K562 (cell line): ENCODE measurements around the gene DGKA. TPM values are rescaled to one million over a fixed set of nuclear protein-coding genes. Genes with fewer than 3 reads are reported as not detected.

Source experiments
- ATAC-seq: fragments of 200-7000 bp; cut with Tn5 transposase; 3 replicates; pipeline ENCODE4 v1.9.1; 2020; ENCODE audit warnings: moderate library complexity
- BruUV-seq: library from RNA; stranded (reverse); fragments of 400-500 nt; replicated peaks from 2 replicates; lab custom pipeline; 2021; lab: Mats Ljungman, UMichigan
- CTCF ChIA-PET: fragments of 300-600 bp; formaldehyde crosslinking; extraction: SDS; loops from one replicate; lab custom pipeline; 2021; ENCODE audit warnings: low intra/inter-chr PET ratio; lab: Yijun Ruan, JAX
- POLR2A ChIA-PET: fragments of 300-600, 350-650 bp; sonication (Branson Sonifier 250); formaldehyde crosslinking; extraction: SDS; loops from one replicate; lab custom pipeline; 2021; ENCODE audit warnings: antibody characterized with exemption, inconsistent platforms; lab: Yijun Ruan, JAX
- DNase-seq, 4 experiments: peaks; one replicate each; pipeline versions ENCODE4 v3.0.0 to v3.0.0-alpha.2; 2011 to 2018; ENCODE audit warnings: low spot score in 3 of 4, mixed read lengths in 3 of 4; ENCODE audit errors: extremely low read depth in 1 of 4
- FAIRE-seq: peaks from 2 replicates; lab custom pipeline; 2011; peaks lifted over from hg19 to GRCh38; lab: Jason Lieb, UNC
- H2AFZ ChIP-seq: 2 replicates; pipeline ENCODE4 v1.6.0; 2011; ENCODE audit warnings: low read depth, low read length, control low read depth, inconsistent platforms
- H3K27ac ChIP-seq: fragments of 200-600 bp; 3 replicates; pipeline ENCODE4 v1.8.0; 2011; ENCODE audit warnings: low read depth, mild to moderate bottlenecking, control low read depth, inconsistent platforms, low read length, moderate library complexity, mixed read lengths; ENCODE audit errors: extremely low read depth
- H3K27me3 ChIP-seq, 2 experiments: fragments of 300-600 bp in 1 of 2; 2 replicates in 1 of 2; 3 replicates in 1 of 2; pipeline versions ENCODE4 v1.6.0 to v1.8.0; 2011; ENCODE audit warnings: inconsistent platforms in 2 of 2, low read length in 2 of 2, mild to moderate bottlenecking in 1 of 2, mixed read lengths in 1 of 2, moderate library complexity in 1 of 2; ENCODE audit not compliant: control insufficient read depth in 2 of 2, insufficient read depth in 2 of 2
- H3K36me3 ChIP-seq: fragments of 300-600 bp; 3 replicates; pipeline ENCODE4 v1.8.0; 2011; ENCODE audit warnings: mild to moderate bottlenecking, low read length, inconsistent platforms; ENCODE audit not compliant: control insufficient read depth, insufficient read depth
- H3K4me1 ChIP-seq, 2 experiments: fragments of 200-600 bp in 1 of 2; replicated peaks in 1 of 2; 2 replicates in 1 of 2; 3 replicates in 1 of 2; pipeline versions ENCODE4 v1.5.1 to v1.8.0; 2011; ENCODE audit warnings: inconsistent platforms in 2 of 2, low read length in 2 of 2, mild to moderate bottlenecking in 1 of 2, mixed read lengths in 1 of 2, moderate library complexity in 1 of 2; ENCODE audit not compliant: control insufficient read depth in 2 of 2, insufficient read depth in 2 of 2
- H3K4me2 ChIP-seq: 2 replicates; pipeline ENCODE4 v1.6.1; 2011; ENCODE audit warnings: low read length, control low read depth, inconsistent platforms, mixed read lengths; ENCODE audit not compliant: insufficient read depth
- H3K4me3 ChIP-seq: fragments of 200-600 bp; sonication (generic), shearing (Covaris generic); 2 replicates; pipeline ENCODE4 v1.5.1; 2016; ENCODE audit warnings: control low read depth, inconsistent platforms
- H3K79me2 ChIP-seq: fragments of 200-600 bp; 3 replicates; pipeline ENCODE4 v1.8.0; 2011; ENCODE audit warnings: low read length, inconsistent platforms; ENCODE audit not compliant: control insufficient read depth, insufficient read depth
- H3K9ac ChIP-seq, 2 experiments: 2 replicates each; pipeline versions ENCODE4 v1.6.0 to v1.6.1; 2011; ENCODE audit warnings: low read depth in 2 of 2, low read length in 2 of 2, control low read depth in 1 of 2, inconsistent platforms in 1 of 2, mild to moderate bottlenecking in 1 of 2, mixed read lengths in 1 of 2; ENCODE audit not compliant: insufficient read depth in 1 of 2
- H3K9me1 ChIP-seq: one replicate; pipeline ENCODE4 v1.6.0; 2011; ENCODE audit warnings: inconsistent platforms, mild to moderate bottlenecking, low read length, moderate library complexity; ENCODE audit not compliant: control insufficient read depth, insufficient read depth
- H3K9me3 ChIP-seq: replicated peaks from 2 replicates; pipeline ENCODE4 v1.5.1; 2011; ENCODE audit warnings: low read depth, low read length, inconsistent platforms; ENCODE audit not compliant: control insufficient read depth, insufficient read depth
- H4K20me1 ChIP-seq: replicated peaks from 2 replicates; pipeline ENCODE4 v1.6.1; 2011; ENCODE audit warnings: low read length, inconsistent platforms, mixed read lengths; ENCODE audit not compliant: control insufficient read depth, insufficient read depth
- BCLAF1 ChIP-seq, 2 experiments: fragments of 450-650 bp in 1 of 2; IDR thresholded peaks; 2 replicates each; pipeline ENCODE4 v1.6.1; 2011 to 2017; ENCODE audit warnings: low read depth in 2 of 2, antibody characterized with exemption in 1 of 2, borderline replicate concordance in 1 of 2, low read length in 1 of 2, mild to moderate bottlenecking in 1 of 2, mixed read lengths in 1 of 2; ENCODE audit not compliant: control insufficient read depth in 1 of 2
- ELF4 ChIP-seq: fragments of 450-650 bp; formaldehyde crosslinking; IDR thresholded peaks from 2 replicates; pipeline ENCODE4 v1.4.0; 2022; ENCODE audit warnings: missing genetic modification characterization
- FOXK2 ChIP-seq, 2 experiments: fragments of 450-650 bp; IDR thresholded peaks in 1 of 2; conservative IDR thresholded peaks in 1 of 2; 2 replicates each; pipeline ENCODE4 v1.6.1; 2016; ENCODE audit warnings: low read depth in 2 of 2, mild to moderate bottlenecking in 1 of 2
- GTF2B ChIP-seq: IDR thresholded peaks from 2 replicates; pipeline ENCODE4 v1.6.1; 2011; ENCODE audit not compliant: insufficient read length; ENCODE audit errors: extremely low read depth
- HIVEP1 ChIP-seq: fragments of 250-450 bp; sonication (Bioruptor Pico); IDR thresholded peaks from 2 replicates; pipeline ENCODE4 v1.4.0; 2020; ENCODE audit warnings: mild to moderate bottlenecking
- TBP ChIP-seq: optimal IDR thresholded peaks from 2 replicates; pipeline ENCODE3; 2011; ENCODE audit warnings: low read depth, low read length, improper control_type of control experiment
- ZKSCAN1 ChIP-seq: fragments of 150-350 bp; IDR thresholded peaks from 2 replicates; pipeline ENCODE4 v1.6.1; 2016; ENCODE audit warnings: low read depth, low read length
- ZNF239 ChIP-seq: fragments of 250-450 bp; sonication (Bioruptor Pico); IDR thresholded peaks from 2 replicates; pipeline ENCODE4 v1.4.0; 2020; ENCODE audit warnings: mild to moderate bottlenecking
- ZNF717 ChIP-seq: fragments of 250-450 bp; sonication (Bioruptor Pico); IDR thresholded peaks from 2 replicates; pipeline ENCODE4 v1.5.0; 2021
- ZNF77 ChIP-seq: fragments of 250-450 bp; sonication (Bioruptor Pico); IDR thresholded peaks from 2 replicates; pipeline ENCODE4 v1.5.0; 2020
- WGBS: fragments of 100-300 bp; shearing (Covaris generic); methylation state at CpG from one replicate; pipeline ENCODE4 v1.1.6; 2016; ENCODE audit warnings: low coverage, mixed read lengths; ENCODE audit not compliant: insufficient coverage; ENCODE audit errors: missing lambda C conversion rate; 5-methylcytosine and 5-hydroxymethylcytosine counted together
- in situ Hi-C: fragments of 300-500 bp; cut with MboI; formaldehyde crosslinking; loops from 4 replicates; pipeline ENCODE4 v1.15.0; 2018; ENCODE audit warnings: inconsistent platforms, mixed read lengths
- intact Hi-C: fragments of 100-400 bp; cut with micrococcal nuclease; formaldehyde crosslinking; loops from 2 replicates; pipeline ENCODE4 v1.14.2; 2022
- polyA plus RNA-seq, 8 experiments: library from polyadenylated mRNA; depleted of rRNA in 4 of 8; stranded (reverse) in 5 of 8; unstranded in 3 of 8; fragments of >200 nt; fragmentation: Nextera tagmentation in 2 of 8; fragmentation: Illumina TruSeq in 1 of 8; extraction: Ambion mirVana in 2 of 8; extraction: Trizol in 1 of 8; gene quantifications; 2 replicates each; pipeline versions ENCODE4 v1.2.1 to v1.2.3, GENCODE V29; 2011 to 2014; ENCODE audit warnings: inconsistent platforms in 1 of 8, missing spikeins in 1 of 8
- total RNA-seq, 7 experiments: library from RNA; depleted of rRNA in 6 of 7; stranded (reverse); fragments of >200 nt in 6 of 7; fragmentation: Illumina TruSeq in 2 of 7; extraction: Trizol in 2 of 7; gene quantifications; 2 replicates each; pipeline versions ENCODE4 v1.2.1 to v1.2.3, GENCODE V29; 2011 to 2021; ENCODE audit warnings: low replicate concordance in 1 of 7

Gene DGKA
- total and polyA plus RNA-seq, 9 of the 15 experiments (the other 6 are each of a cell fraction or from before 2014, with no cell fraction given): 3.4 to 12.4 (median 6.2) TPM

- Histone ChIP-seq H3K4me2 (no peak overlapping the region), H3K9ac (no peak overlapping the region; a peak in 1 of 4 replicates), H3K4me1 (peaks cover 5 to 12% of the 10 kb centered on the region in 2 experiments; a peak in 4 of 5 replicates), H3K9me1 (no peaks in the 10 kb centered on the region), H4K20me1 (no peaks in the 10 kb centered on the region), H2AFZ (peak overlapping the region; percentile 87; the same call in 1 of the 2 replicates), H3K4me3 (no peak overlapping the region), H3K27ac (no peak overlapping the region), H3K79me2 (peaks cover 23% of the 10 kb centered on the region), H3K9me3 (no peaks in the 10 kb centered on the region), H3K36me3 (peaks cover 24% of the 10 kb centered on the region; the same call in 2 of the 3 replicates), H3K27me3 (no peaks in the 10 kb centered on the region)
- DNase-seq: no peak
- 36% methylated on average over 3 of the region's 5 CpGs for WGBS
- intact Hi-C loops: no loop called here
- ChIA-PET POLR2A (no interaction called here), CTCF (no interaction called here)
- FAIRE-seq: no peak
- ATAC-seq: no peak
- in situ Hi-C loops: no loop called here
- no peak for TF ChIP-seq ZNF717 (CRISPR knock-in tag)
- no peak for TF ChIP-seq FOXK2 (conservative IDR thresholded peaks at IDR 0.05 in 1 of 2, IDR thresholded peaks at IDR 0.05 in 1 of 2; ENCODE audit: low read depth in 2 of 2)
- TF ChIP-seq ZKSCAN1: no peak
- TF ChIP-seq ZNF77 (CRISPR knock-in tag): no peak
- TF ChIP-seq HIVEP1 (CRISPR knock-in tag): no peak
- no TSS peak for BruUV-seq
These were observed 34.3 kb downstream of the DGKA start for GRCh38 chr12:55965240-55965639.

GRCh38 chr12:55965941-55966407 is 35.0 kb downstream of the DGKA start, which contains the start of gene PMEL:
Gene PMEL, minus strand, starts transcription at chr12:55966042. Its CDS starts 31 bp downstream, at chr12:55966011.
- Histone ChIP-seq H3K36me3 (peaks cover 31% of the 10 kb centered on the region; the same call in 2 of the 3 replicates), H3K9ac (peak within 1 kb of the TSS; percentile 82 to 97), H3K9me3 (no peaks in the 10 kb centered on the region), H3K27ac (peak within 1 kb of the TSS; percentile 77), H3K4me3 (peak within 1 kb of the TSS; percentile 73), H3K9me1 (no peaks in the 10 kb centered on the region), H4K20me1 (no peaks in the 10 kb centered on the region), H3K27me3 (no peaks in the 10 kb centered on the region), H3K4me1 (peaks cover 5 to 12% of the 10 kb centered on the region in 2 experiments; a peak in 4 of 5 replicates), H2AFZ (peak within 1 kb of the TSS; percentile 87), H3K79me2 (peaks cover 23% of the 10 kb centered on the region), H3K4me2 (peak within 1 kb of the TSS; percentile 80)
- intact Hi-C loops (no loop called here), in situ Hi-C loops (no loop called here)
- TF ChIP-seq TBP: peak; percentile 76
- TF ChIP-seq BCLAF1 (IDR thresholded peaks at IDR 0.05; ENCODE audit: borderline replicate concordance in 1 of 2, control insufficient read depth in 1 of 2, low read depth in 2 of 2, low read length in 1 of 2): 0 out of 4 replicates have a peak, but pooled peaks of 1 of the 2 experiments have one; percentile 63
- no peak for TF ChIP-seq ZNF239
- 0 out of 2 replicates have a peak, but pooled peaks have one; percentile 36 for TF ChIP-seq ELF4 (CRISPR knock-in tag)
- peak; percentile 37 for TF ChIP-seq GTF2B
- DNase-seq: peak in 1 of 4 experiments; percentile 16
- 17% methylated on average over 3 of the region's 4 CpGs for WGBS
- POLR2A ChIA-PET: no interaction called here
- BruUV-seq: TSS peak; percentile 93
- CTCF ChIA-PET: no interaction called here
- ATAC-seq: peak; percentile 12
- peak; percentile 49 for FAIRE-seq
